Measurements from ENCODE around the gene FAM234A.

DNA sequence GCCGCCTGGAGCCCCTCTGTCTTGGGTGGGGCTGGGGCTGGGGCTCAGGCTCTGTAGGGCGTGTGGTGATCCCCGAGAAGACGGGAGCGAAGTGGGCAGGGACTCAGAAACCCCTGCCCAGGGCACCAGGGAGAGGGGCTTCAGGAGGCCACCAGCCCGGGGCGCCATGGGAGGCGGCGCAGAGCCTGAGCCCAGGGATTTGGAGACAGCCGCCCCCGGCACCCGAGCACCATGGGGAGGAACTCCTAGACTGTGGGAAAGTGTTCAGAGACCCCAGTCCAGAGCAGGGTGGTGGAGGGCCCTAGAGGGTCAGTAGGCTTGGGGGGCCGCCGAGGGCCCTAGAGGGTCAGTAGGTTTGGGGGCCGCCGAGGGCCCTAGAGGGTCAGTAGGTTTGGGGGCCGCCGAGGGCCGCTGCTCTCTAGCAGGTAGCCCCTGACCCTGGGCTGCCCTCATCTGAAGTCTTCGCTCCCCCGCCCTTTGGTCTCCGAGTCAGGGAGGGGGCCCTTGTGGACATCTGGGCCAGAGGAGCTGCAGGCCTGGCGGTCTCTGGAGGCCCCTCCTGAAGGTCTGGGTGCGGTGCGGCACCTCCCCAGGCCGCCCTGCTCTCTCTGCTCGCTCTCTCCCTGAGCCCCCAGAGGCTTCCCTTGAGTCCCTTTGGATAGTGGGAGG is 46.5 kb downstream of the FAM234A start:
- TF ChIP-seq, protein P1, sequence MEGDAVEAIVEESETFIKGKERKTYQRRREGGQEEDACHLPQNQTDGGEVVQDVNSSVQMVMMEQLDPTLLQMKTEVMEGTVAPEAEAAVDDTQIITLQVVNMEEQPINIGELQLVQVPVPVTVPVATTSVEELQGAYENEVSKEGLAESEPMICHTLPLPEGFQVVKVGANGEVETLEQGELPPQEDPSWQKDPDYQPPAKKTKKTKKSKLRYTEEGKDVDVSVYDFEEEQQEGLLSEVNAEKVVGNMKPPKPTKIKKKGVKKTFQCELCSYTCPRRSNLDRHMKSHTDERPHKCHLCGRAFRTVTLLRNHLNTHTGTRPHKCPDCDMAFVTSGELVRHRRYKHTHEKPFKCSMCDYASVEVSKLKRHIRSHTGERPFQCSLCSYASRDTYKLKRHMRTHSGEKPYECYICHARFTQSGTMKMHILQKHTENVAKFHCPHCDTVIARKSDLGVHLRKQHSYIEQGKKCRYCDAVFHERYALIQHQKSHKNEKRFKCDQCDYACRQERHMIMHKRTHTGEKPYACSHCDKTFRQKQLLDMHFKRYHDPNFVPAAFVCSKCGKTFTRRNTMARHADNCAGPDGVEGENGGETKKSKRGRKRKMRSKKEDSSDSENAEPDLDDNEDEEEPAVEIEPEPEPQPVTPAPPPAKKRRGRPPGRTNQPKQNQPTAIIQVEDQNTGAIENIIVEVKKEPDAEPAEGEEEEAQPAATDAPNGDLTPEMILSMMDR (IDR thresholded peaks at IDR 0.05; ENCODE audit: low read depth, low read length), result no peak
- no peak for TF ChIP-seq POLR2A (IDR thresholded peaks at IDR 0.05; ENCODE audit: extremely low read depth, insufficient read length)
